Body of pancreas (tissue), 4 donors: ENCODE measurements around the gene DMBT1.

Source experiments
- CTCF ChIP-seq, 7 experiments: fragments of 450-650 bp in 4 of 7; fragments of 200-600 bp in 3 of 7; sonication (generic) in 3 of 7; IDR thresholded peaks; one replicate each; pipeline ENCODE4 v1.5.1; 2016 to 2019; ENCODE audit warnings: antibody characterized with exemption in 7 of 7
- POLR2A ChIP-seq, 3 donors: fragments of 450-650 bp; IDR thresholded peaks; one replicate each; pipeline ENCODE4 v1.6.1; 2016; ENCODE audit warnings: antibody characterized with exemption in 3 of 3, mild to moderate bottlenecking in 2 of 3

- TF ChIP-seq CTCF (IDR thresholded peaks at IDR 0.05) (no peak), POLR2A (IDR thresholded peaks at IDR 0.05) (no peak)
Measured at GRCh38 chr10:122642726-122643605, 82.4 kb downstream of the DMBT1 start.
